ENCODE data around the gene APBA2. TPM values are rescaled to one million over a fixed set of nuclear protein-coding genes. Genes with fewer than 3 reads are reported as not detected.

APBA2 gene
- total RNA-seq, 6 experiments from 2014 or later: 5.3 to 6.5 (median 6.1) TPM

GRCh38 chr15:29134239-29134638 lies 248.5 kb downstream of the APBA2 start:
- DNase-seq: no peak
- no peak for TF ChIP-seq CTCF (IDR thresholded peaks at IDR 0.05)

GRCh38 chr15:29134641-29135308 lies 249.0 kb downstream of the APBA2 start:
- Mint-ChIP-seq H3K9me3 (peaks cover 4% of the 10 kb centered on the region; the same call in 1 of the 2 replicates), H3K4me3 (no peak overlapping the region), H3K27me3 (ENCODE audit: insufficient read depth) (peaks cover 15% of the 10 kb centered on the region), H3K36me3 (ENCODE audit: low read depth) (no peaks in the 10 kb centered on the region), H3K4me1 (ENCODE audit: low read depth) (peaks cover 3% of the 10 kb centered on the region; the same call in 1 of the 2 replicates), H3K27ac (no peak overlapping the region)
- DNase-seq: no peak
- TF ChIP-seq CTCF (IDR thresholded peaks at IDR 0.05): no peak

More at GRCh38 chr15:29134239-29134638, 248.5 kb downstream of the APBA2 start:
- H3K4me1 Mint-ChIP-seq (ENCODE audit: low read depth): no peaks in the 10 kb centered on the region
- peaks cover 4% of the 10 kb centered on the region; the same call in 1 of the 2 replicates for H3K9me3 Mint-ChIP-seq
- H3K36me3 Mint-ChIP-seq (ENCODE audit: low read depth): no peaks in the 10 kb centered on the region
- H3K27ac Mint-ChIP-seq: no peak overlapping the region
- peaks cover 13% of the 10 kb centered on the region for H3K27me3 Mint-ChIP-seq (ENCODE audit: insufficient read depth)
- no peak overlapping the region for H3K4me3 Mint-ChIP-seq

DNA sequence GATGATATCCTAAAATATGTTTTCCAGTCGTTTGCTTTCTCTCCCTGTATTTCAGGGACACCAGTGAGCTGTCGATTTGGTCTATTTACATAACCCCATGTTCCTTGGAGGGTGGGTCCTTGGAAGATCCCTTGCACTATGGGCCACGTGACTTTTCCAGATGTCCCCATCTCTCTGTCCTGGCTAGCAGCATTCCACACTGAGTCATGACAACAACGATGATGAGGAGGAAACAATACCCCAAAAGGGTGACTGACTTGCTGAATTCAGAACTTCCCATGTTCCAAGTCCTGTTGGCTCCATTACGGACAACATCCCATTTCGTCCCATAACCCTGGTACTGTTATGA lies 249.5 kb downstream of the APBA2 start:
- H3K9me3 Mint-ChIP-seq: peaks cover 4% of the 10 kb centered on the region; the same call in 1 of the 2 replicates
- H3K27me3 Mint-ChIP-seq (ENCODE audit: insufficient read depth): peaks cover 13% of the 10 kb centered on the region
- H3K27ac Mint-ChIP-seq: no peak overlapping the region
- no peak for DNase-seq
- no peaks in the 10 kb centered on the region for H3K36me3 Mint-ChIP-seq (ENCODE audit: low read depth)
- TF ChIP-seq CTCF (IDR thresholded peaks at IDR 0.05): no peak
- H3K4me3 Mint-ChIP-seq: no peak overlapping the region
- peaks cover 8% of the 10 kb centered on the region for H3K4me1 Mint-ChIP-seq (ENCODE audit: low read depth)

DNA sequence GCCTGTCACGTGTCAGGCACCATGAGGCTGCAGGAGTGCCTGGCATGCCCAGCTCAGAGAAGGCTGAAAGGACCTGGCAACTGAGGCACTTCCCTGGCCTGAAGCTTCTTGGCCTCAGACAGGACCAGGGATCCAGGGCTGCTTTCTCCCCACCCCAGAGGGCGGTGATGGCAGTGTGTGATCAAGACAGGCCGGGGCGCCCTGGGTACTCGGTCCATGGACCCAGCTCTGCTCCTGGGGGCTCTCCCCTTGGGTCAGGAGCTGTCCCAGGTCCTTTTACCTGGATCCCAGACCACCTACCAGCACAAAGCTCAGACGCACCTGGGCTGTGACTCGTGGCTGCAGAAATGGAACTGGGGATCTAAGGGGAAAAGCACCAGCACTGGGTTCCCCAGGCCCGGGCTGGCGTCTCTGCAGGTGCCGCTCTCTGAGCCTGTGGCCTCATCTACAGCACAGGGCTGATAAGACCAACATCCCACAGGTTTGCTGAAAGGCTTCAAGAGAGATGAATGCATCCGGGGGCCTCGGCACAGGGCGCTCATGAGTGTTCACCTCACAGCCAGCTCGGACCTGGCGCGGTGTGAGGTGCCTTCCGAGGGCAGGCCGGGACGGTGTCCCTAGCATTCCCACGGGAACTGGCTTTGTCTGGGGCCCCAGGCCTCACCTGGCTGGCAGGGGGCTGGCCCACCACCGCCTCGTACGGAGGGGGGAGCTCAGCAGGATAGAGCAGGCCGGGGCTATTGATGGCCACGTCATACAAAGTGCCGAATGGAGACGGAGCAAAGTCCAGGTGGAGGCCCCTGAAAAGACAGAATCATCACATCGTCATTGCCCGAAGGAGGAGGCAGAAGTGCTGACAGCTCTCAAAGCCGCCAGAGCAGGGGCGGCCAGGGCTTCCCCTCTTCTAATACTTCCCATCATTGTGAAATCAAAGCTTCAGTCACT lies 250.2 kb downstream of the APBA2 start:
- Mint-ChIP-seq H3K36me3 (ENCODE audit: low read depth) (no peaks in the 10 kb centered on the region), H3K27me3 (ENCODE audit: insufficient read depth) (peaks cover 10% of the 10 kb centered on the region), H3K27ac (no peak overlapping the region), H3K4me1 (ENCODE audit: low read depth) (peaks cover 13% of the 10 kb centered on the region), H3K9me3 (peaks cover 10% of the 10 kb centered on the region; the same call in 1 of the 2 replicates), H3K4me3 (no peak overlapping the region)
- no peak for DNase-seq
- TF ChIP-seq CTCF (IDR thresholded peaks at IDR 0.05): no peak

DNA sequence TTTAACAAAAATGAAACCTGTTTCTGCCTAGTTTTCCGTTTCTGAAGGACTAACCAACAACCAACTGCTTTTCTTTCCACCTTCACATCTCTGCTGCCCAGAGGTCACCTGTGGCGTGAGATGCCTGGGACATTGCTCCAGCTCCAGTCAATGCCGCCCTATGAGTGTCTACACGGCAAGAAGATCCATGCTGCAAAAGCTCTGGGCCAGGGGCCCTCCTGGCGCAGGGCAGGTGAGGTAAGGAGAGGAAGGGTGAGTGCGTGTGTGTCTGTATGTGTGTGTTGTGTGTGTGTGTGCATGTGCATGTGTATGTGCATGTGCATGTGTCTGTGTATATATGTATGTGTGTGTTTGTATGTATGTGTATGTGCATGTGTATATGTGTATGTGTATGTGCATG lies 252.5 kb downstream of the APBA2 start:
- H3K4me1 Mint-ChIP-seq (ENCODE audit: low read depth): peaks cover 29% of the 10 kb centered on the region
- peaks cover 5% of the 10 kb centered on the region for H3K27me3 Mint-ChIP-seq (ENCODE audit: insufficient read depth)
- H3K4me3 Mint-ChIP-seq: no peak overlapping the region
- no peak overlapping the region for H3K27ac Mint-ChIP-seq
- no peak for TF ChIP-seq CTCF (IDR thresholded peaks at IDR 0.05)
- DNase-seq: no peak
- peaks cover 11% of the 10 kb centered on the region; the same call in 1 of the 2 replicates for H3K9me3 Mint-ChIP-seq
- H3K36me3 Mint-ChIP-seq (ENCODE audit: low read depth): no peaks in the 10 kb centered on the region
